ENCODE results near the gene SPECC1L.
A peak's percentile ranks its signal among the peaks of the same experiment; 100 is the strongest.
"Not testable (repeated sequence)": the region's sequence is repeated elsewhere in the genome, so short reads cannot be mapped to it uniquely, and the experiment has no call there.

SPECC1L gene

DNA sequence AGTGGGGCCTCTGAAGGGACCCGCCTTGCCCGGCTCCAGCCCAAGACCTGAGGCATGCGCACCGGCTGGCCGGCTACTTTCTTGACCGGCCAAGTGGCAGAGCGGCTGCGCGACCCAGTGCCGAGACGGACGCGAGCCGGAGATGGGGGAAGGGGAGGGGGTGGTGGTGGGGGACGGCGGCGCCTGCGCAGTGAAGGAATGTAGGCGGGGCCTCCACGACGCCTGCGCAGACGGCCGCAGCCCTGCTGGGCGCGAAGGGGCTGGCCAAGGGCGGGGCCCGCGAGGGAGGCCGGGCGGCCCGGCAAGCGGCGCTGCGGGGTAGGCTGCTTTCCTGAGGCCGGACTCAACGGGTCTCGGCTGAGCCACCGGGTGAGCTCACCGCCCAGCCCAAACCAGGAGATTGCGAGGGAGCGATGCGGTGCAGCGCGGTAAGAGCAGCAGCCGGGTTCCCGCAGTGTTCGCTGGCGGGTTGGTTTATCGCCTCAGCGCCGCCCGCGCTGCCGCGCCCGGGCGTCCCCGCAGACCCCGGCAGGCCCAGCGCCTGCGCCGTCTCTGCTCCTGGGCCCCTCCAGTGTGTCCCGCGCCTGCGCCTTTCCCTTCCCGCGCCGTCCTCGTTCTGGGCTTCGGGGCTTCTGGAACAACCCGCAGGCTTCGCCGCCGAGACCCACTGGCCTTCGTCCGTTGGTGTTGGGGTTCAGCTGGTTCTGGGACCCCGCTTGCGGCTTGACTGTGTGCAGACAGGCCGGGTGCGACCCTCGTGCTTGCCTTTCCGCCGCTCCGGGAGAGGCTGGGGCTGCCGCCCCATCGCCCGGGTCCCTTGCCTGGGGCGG is at the start of gene SPECC1L:
SPECC1L (plus strand) TSS at position 276 of the 830 bp plus-strand sequence. CDS start 31,401 bp downstream, outside the sequence.
- DNase-seq: peak; percentile 97

DNA sequence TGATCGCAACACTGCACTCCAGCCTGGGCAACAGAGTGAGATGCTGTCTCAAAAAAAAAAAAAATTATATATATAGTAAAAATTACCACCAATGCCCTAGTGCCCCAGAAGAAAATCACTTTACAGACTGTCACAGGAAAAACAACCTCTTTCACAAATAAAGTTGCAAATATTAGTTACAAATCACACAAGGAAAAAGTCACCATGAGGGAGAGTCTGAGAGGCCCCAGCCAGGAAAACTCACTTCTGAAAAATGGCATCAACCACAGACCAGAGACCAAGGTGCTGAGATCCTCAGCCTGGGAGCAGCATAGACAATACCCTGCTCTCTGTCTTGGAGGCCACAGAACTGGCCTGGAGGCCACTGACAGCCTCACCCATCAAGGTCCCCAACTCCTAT is 46.2 kb upstream of the SPECC1L start:
- no peak for DNase-seq

DNA sequence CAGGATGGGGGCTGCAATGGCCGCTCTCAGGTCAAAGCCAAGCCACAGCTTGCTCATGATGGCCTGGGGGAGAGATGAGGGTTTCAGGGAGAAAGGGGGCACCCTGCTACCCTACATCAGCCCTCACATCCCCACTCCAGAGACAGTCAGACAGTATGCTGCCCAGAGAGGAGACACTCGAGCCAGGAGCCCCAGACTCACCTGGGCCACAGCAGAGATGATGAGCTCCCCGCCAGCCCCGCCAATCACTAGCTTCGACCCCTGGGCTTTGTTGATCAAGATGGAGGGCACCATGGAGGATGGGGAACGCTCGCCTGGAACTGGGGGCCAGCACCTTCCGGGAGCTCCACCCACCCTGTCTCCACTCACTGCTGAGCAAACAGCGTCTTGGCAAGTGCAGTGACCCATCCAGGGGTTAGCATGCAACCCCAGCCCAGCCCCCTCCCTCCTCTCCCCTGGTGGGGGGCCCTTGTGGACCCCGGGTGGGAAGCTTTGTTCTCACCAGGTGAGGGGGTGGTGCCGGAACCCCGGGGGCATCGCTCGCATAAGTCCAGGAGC is 45.5 kb upstream of the SPECC1L start:
- no peak for DNase-seq

- DNase-seq: no peak
These were observed 44.7 kb upstream of the SPECC1L start for GRCh38 chr22:24225951-24226350.

GRCh38 chr22:24230911-24231656 is 39.5 kb upstream of the SPECC1L start:
- peak; percentile 89 for DNase-seq

- no peak for DNase-seq
These were observed 38.9 kb upstream of the SPECC1L start for GRCh38 chr22:24231706-24232105.

GRCh38 chr22:24232124-24232523 is 38.5 kb upstream of the SPECC1L start:
- DNase-seq: no peak

DNA sequence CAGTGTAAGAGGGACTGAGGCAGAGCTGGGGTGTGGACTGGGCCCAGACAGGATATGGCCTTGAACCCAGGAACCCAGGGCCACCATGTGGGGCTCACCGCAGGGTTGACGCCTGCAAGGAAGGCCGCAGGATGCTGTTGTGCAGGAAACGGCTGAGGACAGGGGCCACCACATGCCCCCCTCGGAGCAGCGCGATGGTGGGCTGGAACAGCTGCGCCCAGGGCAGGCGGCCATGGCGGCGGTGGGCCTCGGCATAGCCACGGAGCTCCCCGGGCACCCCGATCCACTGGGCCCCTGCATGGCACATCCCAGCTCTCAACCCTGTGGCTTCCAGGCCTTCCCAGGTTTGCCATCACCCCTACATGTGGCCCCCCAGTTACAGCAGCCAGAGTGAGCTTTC is 37.9 kb upstream of the SPECC1L start:
- no peak for DNase-seq

DNA sequence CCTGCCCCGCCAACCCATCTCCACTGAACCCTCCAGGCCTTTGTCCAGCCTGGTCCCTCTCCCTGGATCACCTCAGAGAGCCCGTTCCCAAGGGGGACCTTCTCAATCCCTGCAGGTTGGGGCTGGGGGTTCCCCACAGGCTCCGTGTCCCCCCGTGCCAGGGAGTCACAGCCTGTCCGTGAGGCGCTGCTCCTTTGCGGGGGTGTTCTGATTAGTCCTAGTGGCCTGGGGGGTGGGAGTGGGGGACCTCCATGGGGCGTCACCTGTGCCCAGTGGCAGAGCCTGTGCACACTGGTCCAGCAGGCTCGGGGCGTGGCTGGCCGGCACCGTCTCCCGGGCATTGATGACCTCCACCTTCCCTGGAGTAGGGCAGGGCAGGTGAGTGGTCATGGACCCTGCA is 37.4 kb upstream of the SPECC1L start:
- DNase-seq: no peak

DNA sequence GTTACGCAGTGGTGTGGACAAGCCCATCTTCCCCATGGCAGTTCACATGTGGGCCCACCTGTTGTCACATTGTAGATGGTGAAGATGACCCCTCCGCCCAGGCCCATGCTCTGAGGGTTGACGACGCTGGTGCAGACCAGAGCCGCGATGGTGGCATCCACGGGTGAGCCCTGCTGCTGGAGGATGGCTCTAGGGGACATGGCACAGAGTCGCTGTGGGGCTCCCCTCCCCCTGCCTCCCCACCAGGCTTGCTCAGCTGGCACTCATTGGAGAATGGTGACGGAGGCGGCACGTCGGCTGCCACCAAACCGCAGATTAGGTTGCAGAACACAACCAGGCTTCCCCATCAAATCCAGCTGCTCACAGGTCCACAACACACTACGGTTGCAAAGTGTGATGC is 36.8 kb upstream of the SPECC1L start:
- no peak for DNase-seq

DNA sequence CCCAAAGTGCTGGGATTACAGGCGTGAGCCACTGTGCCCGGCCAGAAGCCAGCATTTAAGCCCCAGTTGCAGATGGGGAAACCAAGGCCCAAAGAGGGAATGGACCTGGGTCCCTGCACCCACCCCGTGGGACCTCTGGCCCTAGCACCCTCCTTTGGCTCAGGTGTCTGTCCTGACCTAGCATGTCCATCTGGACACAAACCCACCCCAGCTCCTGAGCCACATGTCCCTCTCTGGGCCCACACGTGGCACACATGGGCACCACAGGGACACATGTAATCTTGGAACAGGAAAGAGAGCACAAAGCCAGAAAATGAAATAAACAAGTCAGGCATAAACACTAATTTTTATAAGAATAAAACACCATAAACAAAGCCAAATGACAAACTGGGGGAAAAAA is 35.3 kb upstream of the SPECC1L start:
- DNase-seq: no peak

DNA sequence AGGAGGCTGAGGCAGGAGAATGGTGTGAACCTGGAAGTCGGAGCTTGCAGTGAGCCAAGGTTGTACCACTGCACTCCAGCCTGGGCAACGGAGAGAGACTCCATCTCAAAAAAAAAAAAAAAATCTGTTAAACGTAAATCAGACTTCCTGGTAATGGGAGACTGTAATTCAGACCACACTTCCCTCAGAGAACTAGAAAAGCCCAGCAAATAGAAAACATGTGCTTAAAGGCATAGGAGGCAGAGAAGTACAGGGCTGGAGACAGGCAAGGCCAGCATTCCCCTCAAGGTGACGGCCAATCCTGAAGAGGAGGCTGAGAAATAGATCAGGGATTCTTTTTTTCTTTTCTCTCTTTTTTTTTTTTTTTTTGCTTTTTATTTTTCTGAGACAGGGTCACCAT is 34.0 kb upstream of the SPECC1L start:
- no peak for DNase-seq

- not testable (repeated sequence) for DNase-seq
These were observed 32.4 kb upstream of the SPECC1L start for GRCh38 chr22:24238101-24238694.

DNA sequence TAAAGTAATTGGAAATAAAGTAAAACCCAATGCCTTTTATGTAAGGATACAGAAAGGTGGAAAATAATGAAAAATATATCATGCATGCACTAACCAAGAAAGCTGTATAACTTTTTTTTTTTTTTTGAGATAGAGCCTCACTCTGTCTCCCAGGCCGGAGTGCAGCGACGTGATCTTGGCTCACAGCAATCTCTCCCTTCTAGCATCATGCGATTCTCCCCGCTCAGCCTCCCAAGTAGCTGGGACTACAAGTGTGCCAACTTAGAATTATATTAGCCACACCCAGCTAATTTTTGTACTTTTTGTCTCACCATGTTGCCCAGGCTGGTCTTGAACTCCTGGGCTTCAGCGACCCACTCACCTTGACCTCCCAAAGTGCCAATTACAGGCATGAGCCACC is 30.2 kb upstream of the SPECC1L start:
- no peak for DNase-seq

DNA sequence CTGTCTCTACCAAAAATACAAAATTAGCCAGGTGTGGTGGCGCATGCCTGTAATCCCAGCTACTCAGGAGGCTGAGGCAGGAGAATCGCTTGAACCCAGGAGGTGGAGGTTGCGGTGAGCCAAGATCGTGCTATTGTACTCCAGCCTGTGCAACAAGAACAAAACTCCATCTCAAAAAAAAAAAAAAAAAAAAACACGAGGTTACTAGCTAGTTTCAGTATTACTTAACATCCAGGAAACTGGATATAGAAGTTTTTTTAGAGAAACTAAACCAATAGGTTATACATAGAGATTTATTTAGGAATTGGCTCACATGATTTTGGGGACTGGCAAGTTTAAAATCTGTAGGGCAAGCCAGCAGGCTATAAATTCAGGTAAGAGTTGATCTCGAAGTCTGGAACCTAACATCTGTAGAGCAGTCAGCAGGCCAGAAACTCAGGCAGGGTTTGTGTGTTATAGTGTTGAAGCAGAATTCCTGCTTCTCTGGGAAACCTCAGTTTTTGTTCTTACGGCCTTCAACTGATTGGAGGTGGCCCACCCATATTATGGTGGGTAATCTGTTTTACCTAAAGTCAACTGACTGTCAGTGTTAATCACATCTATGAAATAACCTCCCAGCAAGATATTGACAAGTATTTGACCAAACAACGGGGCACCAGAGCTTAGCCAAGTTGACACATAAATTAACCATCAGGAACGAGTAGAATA is 29.5 kb upstream of the SPECC1L start:
- DNase-seq: not testable (repeated sequence)

- not testable (repeated sequence) for DNase-seq
These were observed 27.2 kb upstream of the SPECC1L start for GRCh38 chr22:24243417-24243816.

DNA sequence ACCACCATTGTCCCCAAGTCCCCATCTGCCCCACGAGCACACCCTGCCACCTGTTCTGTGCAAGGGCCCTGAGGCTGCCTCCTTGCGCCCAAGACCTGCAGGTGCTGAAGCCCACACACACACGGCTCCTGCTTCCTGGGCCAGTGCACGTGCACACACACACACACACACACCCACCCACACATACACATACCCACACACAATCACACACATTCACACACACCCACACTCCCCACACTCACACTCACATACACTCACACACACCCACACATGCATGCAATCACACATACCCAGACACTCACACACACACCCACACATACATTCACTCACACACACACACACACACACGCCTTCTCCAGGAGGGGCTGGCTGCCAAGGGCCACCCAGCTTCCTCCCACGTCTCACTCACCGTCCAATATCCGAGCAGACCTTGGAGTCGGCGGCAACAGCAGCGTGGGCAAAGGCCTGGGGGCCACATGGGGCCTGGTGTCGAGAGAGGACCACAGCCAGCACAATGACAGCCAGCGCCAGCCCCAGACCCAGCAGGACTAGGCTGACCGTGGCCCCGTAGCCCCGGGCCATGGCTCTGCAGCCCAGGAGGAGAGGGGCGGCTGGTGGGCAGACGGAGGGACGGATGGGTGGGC is 26.4 kb upstream of the SPECC1L start:
- no peak for DNase-seq

- DNase-seq: not testable (repeated sequence)
These were observed 25.6 kb upstream of the SPECC1L start, which contains the start of gene GGT5 for GRCh38 chr22:24245030-24245431. TSS of gene GGT5 (minus strand) at chr22:24245082. CDS start at chr22:24244725, 357 bp downstream.

DNA sequence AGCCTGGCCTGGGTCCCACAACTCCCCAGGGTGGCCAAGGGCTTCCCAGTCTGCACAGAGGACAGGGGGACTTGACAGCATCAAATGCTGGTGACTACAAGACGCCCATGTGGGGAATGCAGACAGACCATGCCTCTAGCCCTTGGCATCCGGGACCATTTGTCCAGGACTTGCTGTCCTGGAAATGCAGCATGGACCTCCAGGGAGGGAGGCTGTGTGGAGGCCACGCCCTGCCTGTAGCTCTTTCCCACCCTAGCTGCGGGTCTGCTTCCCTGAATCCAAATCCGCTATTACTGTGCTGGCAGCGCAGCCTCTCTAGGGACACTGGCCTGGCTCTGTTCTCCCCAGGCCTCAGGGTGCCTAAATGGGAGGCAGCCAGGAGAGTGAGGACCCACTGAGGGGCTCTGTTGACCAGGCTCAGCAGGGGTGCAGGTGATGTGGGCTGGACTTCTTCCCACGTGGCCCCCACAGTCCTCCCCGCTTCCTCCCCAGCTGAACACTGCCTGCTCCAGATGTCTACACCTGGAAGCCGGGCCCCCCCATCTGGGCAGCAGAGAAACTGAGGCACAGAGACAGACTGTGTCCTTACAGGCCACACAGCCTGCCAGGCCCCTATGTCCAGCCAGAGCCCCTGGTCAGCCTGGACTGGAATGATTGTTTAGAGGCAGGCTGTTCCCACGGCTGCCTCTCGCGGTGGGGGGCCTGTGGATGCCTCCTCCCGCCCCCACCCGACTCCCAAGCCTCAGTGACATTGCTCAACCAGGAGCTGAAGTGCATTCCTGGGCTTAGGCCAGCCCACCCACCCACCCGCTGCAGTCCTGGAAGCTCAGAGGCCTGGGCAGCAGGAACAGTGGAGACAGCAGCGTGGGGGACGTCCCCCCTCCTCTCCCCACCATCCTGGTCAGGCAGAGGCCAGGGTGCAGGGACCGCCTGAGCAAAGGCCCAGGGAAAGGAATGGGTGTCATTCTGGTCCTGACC is 24.8 kb upstream of the SPECC1L start:
- not testable (repeated sequence) for DNase-seq

- no peak for DNase-seq
These were observed 23.6 kb upstream of the SPECC1L start for GRCh38 chr22:24247011-24247507.

Data from activated CD8-positive, alpha-beta memory T cell treated with anti-CD3 and anti-CD28 coated beads, Interleukin-2, amount 50 U/mL, for 48 hours (primary cell).